MG63 (cell line): ENCODE measurements around the gene OPA3. TPM values are rescaled to one million over a fixed set of nuclear protein-coding genes. Genes with fewer than 3 reads are reported as not detected.

Experiments
- DNase-seq: peaks from one replicate; pipeline ENCODE4 v3.0.0-alpha.2; 2020
- H3K27me3 ChIP-seq: fragments of 250-450 bp; sonication (Bioruptor Pico); 2 replicates; pipeline ENCODE4 v1.5.1; 2020; ENCODE audit warnings: mild to moderate bottlenecking, moderate library complexity
- H3K36me3 ChIP-seq: fragments of 250-450 bp; sonication (Bioruptor Pico); 2 replicates; pipeline ENCODE4 v1.5.1; 2020; ENCODE audit warnings: mild to moderate bottlenecking, moderate library complexity
- H3K4me3 ChIP-seq: fragments of 250-450 bp; sonication (Bioruptor Pico); 2 replicates; pipeline ENCODE4 v1.5.1; 2020; ENCODE audit warnings: mild to moderate bottlenecking, moderate library complexity
- H3K9me3 ChIP-seq: fragments of 250-450 bp; sonication (Bioruptor Pico); 2 replicates; pipeline ENCODE4 v1.5.1; 2020; ENCODE audit warnings: mild to moderate bottlenecking, moderate library complexity
- total RNA-seq: library from RNA; depleted of rRNA; stranded (reverse); fragments of >200 nt; shearing (Covaris generic); gene quantifications from 2 replicates; pipeline ENCODE4 v1.2.3, GENCODE V29; 2014; ENCODE audit warnings: low replicate concordance

OPA3 gene
- total RNA-seq, 1 experiment from 2014 or later, result 21.2 TPM

GRCh38 chr19:45578861-45579260 lies 5.7 kb downstream of the OPA3 start:
- Histone ChIP-seq H3K27me3 (no peaks in the 10 kb centered on the region), H3K4me3 (no peak overlapping the region), H3K9me3 (no peaks in the 10 kb centered on the region), H3K36me3 (peaks cover 10% of the 10 kb centered on the region)
- DNase-seq, result peak; percentile 32

GRCh38 chr19:45577111-45577905 lies 7.3 kb downstream of the OPA3 start:
- peak; percentile 94 for DNase-seq
- no peak overlapping the region for H3K4me3 ChIP-seq
- peaks cover 8% of the 10 kb centered on the region for H3K36me3 ChIP-seq

GRCh38 chr19:45576682-45577081 lies 7.9 kb downstream of the OPA3 start:
- DNase-seq, result no peak
- no peak overlapping the region for H3K4me3 ChIP-seq
- H3K36me3 ChIP-seq, result peaks cover 8% of the 10 kb centered on the region
- no peaks in the 10 kb centered on the region for H3K27me3 ChIP-seq
- no peaks in the 10 kb centered on the region for H3K9me3 ChIP-seq

More at GRCh38 chr19:45577111-45577905, 7.3 kb downstream of the OPA3 start:
- H3K9me3 ChIP-seq, result no peaks in the 10 kb centered on the region
- H3K27me3 ChIP-seq, result no peaks in the 10 kb centered on the region

GRCh38 chr19:45575216-45575615 lies 9.4 kb downstream of the OPA3 start:
- Histone ChIP-seq H3K4me3 (no peak overlapping the region), H3K9me3 (no peaks in the 10 kb centered on the region), H3K36me3 (peaks cover 5% of the 10 kb centered on the region), H3K27me3 (no peaks in the 10 kb centered on the region)
- no peak for DNase-seq

GRCh38 chr19:45574526-45574925 lies 10.1 kb downstream of the OPA3 start:
- Histone ChIP-seq H3K9me3 (no peaks in the 10 kb centered on the region), H3K4me3 (no peak overlapping the region), H3K36me3 (peaks cover 5% of the 10 kb centered on the region), H3K27me3 (no peaks in the 10 kb centered on the region)
- no peak for DNase-seq

GRCh38 chr19:45571457-45572220 lies 13.0 kb downstream of the OPA3 start:
- no peaks in the 10 kb centered on the region for H3K9me3 ChIP-seq
- H3K36me3 ChIP-seq, result peaks cover 5% of the 10 kb centered on the region
- no peak overlapping the region for H3K4me3 ChIP-seq
- no peak for DNase-seq
- no peaks in the 10 kb centered on the region for H3K27me3 ChIP-seq

GRCh38 chr19:45569619-45570421 lies 14.8 kb downstream of the OPA3 start:
- DNase-seq, result peak; percentile 60

GRCh38 chr19:45568732-45569131 lies 15.9 kb downstream of the OPA3 start:
- peak; percentile 69 for DNase-seq
- no peaks in the 10 kb centered on the region for H3K36me3 ChIP-seq
- H3K4me3 ChIP-seq, result no peak overlapping the region
- H3K9me3 ChIP-seq, result no peaks in the 10 kb centered on the region
- no peaks in the 10 kb centered on the region for H3K27me3 ChIP-seq

More at GRCh38 chr19:45569619-45570421, 14.8 kb downstream of the OPA3 start:
- H3K4me3 ChIP-seq, result no peak overlapping the region
- H3K9me3 ChIP-seq, result no peaks in the 10 kb centered on the region
- peaks cover 4% of the 10 kb centered on the region for H3K36me3 ChIP-seq
- no peaks in the 10 kb centered on the region for H3K27me3 ChIP-seq

- DNase-seq, result no peak
Measured at GRCh38 chr19:45567609-45568008, 17.0 kb downstream of the OPA3 start.

GRCh38 chr19:45564131-45564780 lies 20.3 kb downstream of the OPA3 start:
- Histone ChIP-seq H3K4me3 (no peak overlapping the region), H3K9me3 (no peaks in the 10 kb centered on the region), H3K27me3 (no peaks in the 10 kb centered on the region), H3K36me3 (no peaks in the 10 kb centered on the region; the same call in 1 of the 2 replicates)
- no peak for DNase-seq

More at GRCh38 chr19:45567609-45568008, 17.0 kb downstream of the OPA3 start:
- no peaks in the 10 kb centered on the region for H3K27me3 ChIP-seq
- H3K36me3 ChIP-seq, result no peaks in the 10 kb centered on the region
- H3K9me3 ChIP-seq, result no peaks in the 10 kb centered on the region
- no peak overlapping the region for H3K4me3 ChIP-seq

- no peak for DNase-seq
- Histone ChIP-seq H3K9me3 (no peaks in the 10 kb centered on the region), H3K4me3 (no peak overlapping the region), H3K27me3 (no peaks in the 10 kb centered on the region), H3K36me3 (no peaks in the 10 kb centered on the region; the same call in 1 of the 2 replicates)
Measured at GRCh38 chr19:45560686-45561085, 23.9 kb downstream of the OPA3 start.

- H3K9me3 ChIP-seq, result no peaks in the 10 kb centered on the region
- DNase-seq, result no peak
- H3K4me3 ChIP-seq, result no peak overlapping the region
- no peaks in the 10 kb centered on the region; the same call in 1 of the 2 replicates for H3K36me3 ChIP-seq
- no peaks in the 10 kb centered on the region for H3K27me3 ChIP-seq
Measured at GRCh38 chr19:45560038-45560437, 24.6 kb downstream of the OPA3 start.

- DNase-seq, result no peak
- no peak overlapping the region for H3K4me3 ChIP-seq
- no peaks in the 10 kb centered on the region for H3K9me3 ChIP-seq
- no peaks in the 10 kb centered on the region; the same call in 1 of the 2 replicates for H3K36me3 ChIP-seq
- H3K27me3 ChIP-seq, result no peaks in the 10 kb centered on the region
Measured at GRCh38 chr19:45558399-45558878, 26.2 kb downstream of the OPA3 start.

GRCh38 chr19:45556835-45557234 lies 27.8 kb downstream of the OPA3 start:
- DNase-seq, result no peak
- H3K4me3 ChIP-seq, result no peak overlapping the region
- H3K27me3 ChIP-seq, result no peaks in the 10 kb centered on the region
- H3K9me3 ChIP-seq, result no peaks in the 10 kb centered on the region
- H3K36me3 ChIP-seq, result peaks cover 9% of the 10 kb centered on the region

- Histone ChIP-seq H3K4me3 (no peak overlapping the region), H3K27me3 (no peaks in the 10 kb centered on the region), H3K9me3 (no peaks in the 10 kb centered on the region), H3K36me3 (peaks cover 9% of the 10 kb centered on the region)
- no peak for DNase-seq
Measured at GRCh38 chr19:45554481-45554880, 30.1 kb downstream of the OPA3 start.

GRCh38 chr19:45553464-45553863 lies 31.1 kb downstream of the OPA3 start:
- DNase-seq, result no peak
- Histone ChIP-seq H3K4me3 (no peak overlapping the region), H3K27me3 (no peaks in the 10 kb centered on the region), H3K9me3 (no peaks in the 10 kb centered on the region), H3K36me3 (peaks cover 9% of the 10 kb centered on the region)
